SK-N-SH treated with all-trans-retinoic acid at 6 μM for 48 hours (cell line): Measurements from ENCODE around the gene BLM.
"Not testable (repeated sequence)": the region's sequence is repeated elsewhere in the genome, so short reads cannot be mapped to it uniquely, and the experiment has no call there.

Experiments used
- ATAC-seq: fragments of 200-7000 bp; cut with Tn5 transposase; 3 replicates; pipeline ENCODE4 v1.9.1; 2020; ENCODE audit warnings: mild to moderate bottlenecking, moderate library complexity
- ARNTL ChIP-seq: fragments of 450-650 bp; formaldehyde crosslinking; IDR thresholded peaks from 2 replicates; pipeline ENCODE4 v1.5.0; 2020; ENCODE audit warnings: low read depth, mild to moderate bottlenecking, moderate library complexity, borderline replicate concordance
- CSDC2 ChIP-seq: fragments of 250-450 bp; sonication (Bioruptor Pico); IDR thresholded peaks from 2 replicates; pipeline ENCODE4 v1.5.0; 2020; ENCODE audit warnings: mild to moderate bottlenecking, moderate library complexity
- ESRRG ChIP-seq: fragments of 250-450 bp; sonication (Bioruptor Pico); IDR thresholded peaks from 2 replicates; pipeline ENCODE4 v1.6.1; 2021; ENCODE audit warnings: mild to moderate bottlenecking
- GLIS3 ChIP-seq: fragments of 250-450 bp; sonication (Bioruptor Pico); IDR thresholded peaks from 2 replicates; pipeline ENCODE4 v1.5.0; 2020; ENCODE audit warnings: mild to moderate bottlenecking, moderate library complexity
- ISL1 ChIP-seq: fragments of 250-450 bp; sonication (Bioruptor Pico); IDR thresholded peaks from 2 replicates; pipeline ENCODE4 v2.1.2; 2022; ENCODE audit warnings: mild to moderate bottlenecking, moderate library complexity
- OSR1 ChIP-seq: fragments of 250-450 bp; sonication (Bioruptor Pico); IDR thresholded peaks from 2 replicates; pipeline ENCODE4 v1.8.0; 2022; ENCODE audit warnings: moderate library complexity, mild to moderate bottlenecking, inconsistent platforms
- PPARA ChIP-seq: fragments of 250-450 bp; sonication (Bioruptor Pico); IDR thresholded peaks from 2 replicates; pipeline ENCODE4 v1.5.0; 2020; ENCODE audit warnings: mild to moderate bottlenecking, borderline replicate concordance
- RARB ChIP-seq: fragments of 250-450 bp; sonication (Bioruptor Pico); IDR thresholded peaks from 2 replicates; pipeline ENCODE4 v1.8.0; 2021; ENCODE audit warnings: mild to moderate bottlenecking, moderate library complexity
- SNAI2 ChIP-seq: fragments of 250-450 bp; sonication (Bioruptor Pico); IDR thresholded peaks from 2 replicates; pipeline ENCODE4 v1.5.0; 2020; ENCODE audit warnings: mild to moderate bottlenecking, moderate library complexity
- TCF4 ChIP-seq: fragments of 250-450 bp; sonication (Bioruptor Pico); IDR thresholded peaks from 2 replicates; pipeline ENCODE4 v1.8.0; 2021; ENCODE audit warnings: mild to moderate bottlenecking, moderate library complexity, borderline replicate concordance
- TOX ChIP-seq: fragments of 250-450 bp; sonication (Bioruptor Pico); IDR thresholded peaks from 2 replicates; pipeline ENCODE4 v1.8.0; 2021; ENCODE audit warnings: mild to moderate bottlenecking, moderate library complexity, borderline replicate concordance
- ZC3H10 ChIP-seq: fragments of 250-450 bp; sonication (Bioruptor Pico); IDR thresholded peaks from 2 replicates; pipeline ENCODE4 v1.5.1; 2021; ENCODE audit warnings: mild to moderate bottlenecking, moderate library complexity
- ZFP3 ChIP-seq: fragments of 250-450 bp; sonication (Bioruptor Pico); IDR thresholded peaks from 2 replicates; pipeline ENCODE4 v1.5.0; 2020; ENCODE audit warnings: mild to moderate bottlenecking, moderate library complexity
- ZFP30 ChIP-seq: fragments of 450-650 bp; formaldehyde crosslinking; IDR thresholded peaks from 2 replicates; pipeline ENCODE4 v1.5.0; 2022; ENCODE audit warnings: mild to moderate bottlenecking, moderate library complexity
- ZNF565 ChIP-seq: fragments of 450-650 bp; formaldehyde crosslinking; conservative IDR thresholded peaks from 2 replicates; pipeline ENCODE4 v1.5.0; 2020; ENCODE audit warnings: low read depth, mild to moderate bottlenecking, moderate library complexity
- ZNF8 ChIP-seq: fragments of 450-650 bp; formaldehyde crosslinking; IDR thresholded peaks from 2 replicates; pipeline ENCODE4 v1.5.0; 2020; ENCODE audit warnings: mild to moderate bottlenecking, moderate library complexity
- TF ChIP-seq, protein P1 (sequence below): fragments of 250-450 bp; sonication (Bioruptor Pico); IDR thresholded peaks from 2 replicates; pipeline ENCODE4 v1.5.1; 2021; ENCODE audit warnings: mild to moderate bottlenecking, moderate library complexity
- TF ChIP-seq, protein P2 (sequence below): fragments of 250-450 bp; sonication (Bioruptor Pico); IDR thresholded peaks from 2 replicates; pipeline ENCODE4 v1.8.0; 2020; ENCODE audit warnings: mild to moderate bottlenecking, moderate library complexity, borderline replicate concordance
- TF ChIP-seq, protein P3 (sequence below): fragments of 250-450 bp; sonication (Bioruptor Pico); IDR thresholded peaks from 2 replicates; pipeline ENCODE4 v1.8.0; 2021; ENCODE audit warnings: low read depth, mild to moderate bottlenecking, moderate library complexity, borderline replicate concordance
- TF ChIP-seq, protein P4 (sequence below): fragments of 250-450 bp; sonication (Bioruptor Pico); IDR thresholded peaks from 2 replicates; pipeline ENCODE4 v1.5.1; 2020; ENCODE audit warnings: low read depth, mild to moderate bottlenecking, moderate library complexity

BLM gene

DNA sequence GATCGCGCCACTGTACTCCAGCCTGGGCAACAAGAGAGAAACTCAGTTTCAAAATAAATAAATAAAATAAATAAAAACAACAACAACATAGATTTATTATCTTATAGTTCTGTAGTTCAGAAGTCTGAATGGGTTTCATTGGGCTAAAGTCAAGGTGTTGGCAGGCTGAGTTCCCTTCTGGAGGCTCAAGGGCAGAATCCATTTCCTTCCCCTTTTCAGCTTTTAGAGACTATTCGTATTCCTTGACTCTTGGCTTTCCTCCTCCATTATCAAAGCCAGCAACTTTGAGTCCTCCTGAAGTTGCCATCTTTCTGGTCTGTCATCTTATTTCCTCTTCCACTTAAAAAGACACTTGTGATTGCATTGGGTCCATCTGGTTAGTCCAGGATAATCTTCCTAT, 12.1 kb downstream of the BLM start:
- no peak for TF ChIP-seq GLIS3 (CRISPR knock-in tag)
- no peak for TF ChIP-seq TCF4
- TF ChIP-seq ZC3H10 = no peak
- no peak for TF ChIP-seq ESRRG (CRISPR knock-in tag)
- no peak for TF ChIP-seq ZFP30 (CRISPR knock-in tag)
- TF ChIP-seq RARB (CRISPR knock-in tag) = no peak
- no peak for TF ChIP-seq PPARA (CRISPR knock-in tag)
- TF ChIP-seq, protein P1, sequence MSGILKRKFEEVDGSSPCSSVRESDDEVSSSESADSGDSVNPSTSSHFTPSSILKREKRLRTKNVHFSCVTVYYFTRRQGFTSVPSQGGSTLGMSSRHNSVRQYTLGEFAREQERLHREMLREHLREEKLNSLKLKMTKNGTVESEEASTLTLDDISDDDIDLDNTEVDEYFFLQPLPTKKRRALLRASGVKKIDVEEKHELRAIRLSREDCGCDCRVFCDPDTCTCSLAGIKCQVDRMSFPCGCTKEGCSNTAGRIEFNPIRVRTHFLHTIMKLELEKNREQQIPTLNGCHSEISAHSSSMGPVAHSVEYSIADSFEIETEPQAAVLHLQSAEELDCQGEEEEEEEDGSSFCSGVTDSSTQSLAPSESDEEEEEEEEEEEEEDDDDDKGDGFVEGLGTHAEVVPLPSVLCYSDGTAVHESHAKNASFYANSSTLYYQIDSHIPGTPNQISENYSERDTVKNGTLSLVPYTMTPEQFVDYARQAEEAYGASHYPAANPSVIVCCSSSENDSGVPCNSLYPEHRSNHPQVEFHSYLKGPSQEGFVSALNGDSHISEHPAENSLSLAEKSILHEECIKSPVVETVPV (CRISPR knock-in tag) = no peak
- TF ChIP-seq, protein P2, sequence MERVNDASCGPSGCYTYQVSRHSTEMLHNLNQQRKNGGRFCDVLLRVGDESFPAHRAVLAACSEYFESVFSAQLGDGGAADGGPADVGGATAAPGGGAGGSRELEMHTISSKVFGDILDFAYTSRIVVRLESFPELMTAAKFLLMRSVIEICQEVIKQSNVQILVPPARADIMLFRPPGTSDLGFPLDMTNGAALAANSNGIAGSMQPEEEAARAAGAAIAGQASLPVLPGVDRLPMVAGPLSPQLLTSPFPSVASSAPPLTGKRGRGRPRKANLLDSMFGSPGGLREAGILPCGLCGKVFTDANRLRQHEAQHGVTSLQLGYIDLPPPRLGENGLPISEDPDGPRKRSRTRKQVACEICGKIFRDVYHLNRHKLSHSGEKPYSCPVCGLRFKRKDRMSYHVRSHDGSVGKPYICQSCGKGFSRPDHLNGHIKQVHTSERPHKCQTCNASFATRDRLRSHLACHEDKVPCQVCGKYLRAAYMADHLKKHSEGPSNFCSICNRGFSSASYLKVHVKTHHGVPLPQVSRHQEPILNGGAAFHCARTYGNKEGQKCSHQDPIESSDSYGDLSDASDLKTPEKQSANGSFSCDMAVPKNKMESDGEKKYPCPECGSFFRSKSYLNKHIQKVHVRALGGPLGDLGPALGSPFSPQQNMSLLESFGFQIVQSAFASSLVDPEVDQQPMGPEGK (CRISPR knock-in tag) = no peak
- no peak for TF ChIP-seq ARNTL
- no peak for ATAC-seq

DNA sequence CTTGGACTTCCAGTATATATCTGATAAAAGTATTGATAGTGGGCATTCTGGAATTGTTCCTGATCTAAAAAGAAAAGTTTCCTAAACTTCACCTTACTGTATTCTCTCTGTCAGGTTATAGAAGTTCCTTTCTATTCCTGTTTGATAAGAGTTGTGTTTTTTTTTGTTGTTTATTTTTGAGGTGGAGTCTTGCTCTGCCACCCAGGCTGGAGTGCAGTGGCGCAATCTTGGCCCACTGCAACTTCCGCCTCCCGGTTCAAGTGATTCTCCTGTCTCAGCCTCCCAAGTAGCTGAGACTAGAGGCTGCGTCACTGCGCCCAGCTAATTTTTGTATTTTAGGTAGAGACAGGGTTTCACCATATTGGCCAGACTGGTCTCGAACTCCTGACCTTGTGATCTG, 13.1 kb downstream of the BLM start:
- TF ChIP-seq OSR1 (CRISPR knock-in tag) = no peak
- TF ChIP-seq PPARA (CRISPR knock-in tag) = no peak
- TF ChIP-seq GLIS3 (CRISPR knock-in tag) = no peak
- no peak for TF ChIP-seq ZNF565 (CRISPR knock-in tag)
- no peak for TF ChIP-seq ZFP3 (CRISPR knock-in tag)
- TF ChIP-seq ARNTL = no peak
- TF ChIP-seq TCF4 = no peak
- TF ChIP-seq, protein P2 (CRISPR knock-in tag) = no peak
- no peak for TF ChIP-seq SNAI2
- TF ChIP-seq CSDC2 (CRISPR knock-in tag) = no peak
- no peak for TF ChIP-seq ZNF8
- TF ChIP-seq, protein P1 (CRISPR knock-in tag) = no peak
- TF ChIP-seq, protein P3, sequence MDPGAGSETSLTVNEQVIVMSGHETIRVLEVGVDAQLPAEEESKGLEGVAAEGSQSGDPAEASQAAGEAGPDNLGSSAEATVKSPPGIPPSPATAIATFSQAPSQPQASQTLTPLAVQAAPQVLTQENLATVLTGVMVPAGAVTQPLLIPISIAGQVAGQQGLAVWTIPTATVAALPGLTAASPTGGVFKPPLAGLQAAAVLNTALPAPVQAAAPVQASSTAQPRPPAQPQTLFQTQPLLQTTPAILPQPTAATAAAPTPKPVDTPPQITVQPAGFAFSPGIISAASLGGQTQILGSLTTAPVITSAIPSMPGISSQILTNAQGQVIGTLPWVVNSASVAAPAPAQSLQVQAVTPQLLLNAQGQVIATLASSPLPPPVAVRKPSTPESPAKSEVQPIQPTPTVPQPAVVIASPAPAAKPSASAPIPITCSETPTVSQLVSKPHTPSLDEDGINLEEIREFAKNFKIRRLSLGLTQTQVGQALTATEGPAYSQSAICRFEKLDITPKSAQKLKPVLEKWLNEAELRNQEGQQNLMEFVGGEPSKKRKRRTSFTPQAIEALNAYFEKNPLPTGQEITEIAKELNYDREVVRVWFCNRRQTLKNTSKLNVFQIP = no peak
- no peak for TF ChIP-seq TOX (CRISPR knock-in tag)
- TF ChIP-seq ISL1 (CRISPR knock-in tag) = no peak
- ATAC-seq = no peak

DNA sequence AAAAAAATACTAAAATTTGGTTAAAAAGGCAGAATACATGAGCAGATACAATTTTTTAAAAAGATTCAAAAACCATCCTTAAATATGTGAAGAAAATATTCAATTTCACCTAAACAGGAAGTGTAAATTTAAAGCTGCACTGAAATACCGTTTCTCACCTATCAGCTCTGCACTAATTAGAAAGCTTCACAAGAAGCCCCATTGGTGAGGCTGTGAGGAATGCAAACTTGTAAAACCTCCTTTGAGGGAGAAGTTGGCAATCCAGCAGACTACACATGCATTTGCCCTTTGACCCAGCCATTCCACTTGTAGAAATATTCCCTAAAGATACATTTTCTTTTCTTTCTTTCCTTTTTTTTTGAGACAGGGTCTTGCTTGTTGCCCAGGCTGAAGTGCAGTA, 18.8 kb downstream of the BLM start:
- no peak for ATAC-seq
- TF ChIP-seq TCF4 (no peak), PPARA (CRISPR knock-in tag) (no peak), ZNF565 (CRISPR knock-in tag) (no peak), ZNF8 (no peak)
- TF ChIP-seq, protein P4, sequence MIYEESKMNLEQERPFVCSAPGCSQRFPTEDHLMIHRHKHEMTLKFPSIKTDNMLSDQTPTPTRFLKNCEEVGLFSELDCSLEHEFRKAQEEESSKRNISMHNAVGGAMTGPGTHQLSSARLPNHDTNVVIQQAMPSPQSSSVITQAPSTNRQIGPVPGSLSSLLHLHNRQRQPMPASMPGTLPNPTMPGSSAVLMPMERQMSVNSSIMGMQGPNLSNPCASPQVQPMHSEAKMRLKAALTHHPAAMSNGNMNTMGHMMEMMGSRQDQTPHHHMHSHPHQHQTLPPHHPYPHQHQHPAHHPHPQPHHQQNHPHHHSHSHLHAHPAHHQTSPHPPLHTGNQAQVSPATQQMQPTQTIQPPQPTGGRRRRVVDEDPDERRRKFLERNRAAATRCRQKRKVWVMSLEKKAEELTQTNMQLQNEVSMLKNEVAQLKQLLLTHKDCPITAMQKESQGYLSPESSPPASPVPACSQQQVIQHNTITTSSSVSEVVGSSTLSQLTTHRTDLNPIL (CRISPR knock-in tag) = no peak

DNA sequence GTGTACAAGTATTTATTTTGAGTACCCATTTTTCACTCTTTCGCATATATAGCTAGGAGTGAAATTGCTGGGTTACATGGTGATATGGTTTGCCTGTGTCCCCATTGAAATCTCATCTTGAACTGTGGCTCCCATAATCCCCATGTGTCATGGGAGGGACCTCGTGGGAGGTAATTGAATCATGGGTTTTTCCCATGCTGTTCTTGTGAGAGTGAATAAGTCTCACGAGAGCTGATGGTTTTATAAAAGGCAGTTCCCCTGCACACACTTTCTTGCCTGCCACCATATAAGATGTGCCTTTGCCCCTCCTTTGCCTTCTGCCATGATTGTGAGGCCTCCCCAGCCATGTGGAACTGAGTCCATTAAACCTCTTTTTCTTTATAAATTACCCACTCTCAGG, 23.4 kb downstream of the BLM start:
- not testable (repeated sequence) for ATAC-seq
